Pons (tissue), 1 donor: ENCODE measurements around the gene CEP83.
"Not testable (repeated sequence)": the region's sequence is repeated elsewhere in the genome, so short reads cannot be mapped to it uniquely, and the experiment has no call there.

ENCODE experiments used
- DNase-seq: peaks from one replicate; pipeline ENCODE4 v3.0.0-alpha.2; 2016; ENCODE audit warnings: low spot score

CEP83 gene

DNA sequence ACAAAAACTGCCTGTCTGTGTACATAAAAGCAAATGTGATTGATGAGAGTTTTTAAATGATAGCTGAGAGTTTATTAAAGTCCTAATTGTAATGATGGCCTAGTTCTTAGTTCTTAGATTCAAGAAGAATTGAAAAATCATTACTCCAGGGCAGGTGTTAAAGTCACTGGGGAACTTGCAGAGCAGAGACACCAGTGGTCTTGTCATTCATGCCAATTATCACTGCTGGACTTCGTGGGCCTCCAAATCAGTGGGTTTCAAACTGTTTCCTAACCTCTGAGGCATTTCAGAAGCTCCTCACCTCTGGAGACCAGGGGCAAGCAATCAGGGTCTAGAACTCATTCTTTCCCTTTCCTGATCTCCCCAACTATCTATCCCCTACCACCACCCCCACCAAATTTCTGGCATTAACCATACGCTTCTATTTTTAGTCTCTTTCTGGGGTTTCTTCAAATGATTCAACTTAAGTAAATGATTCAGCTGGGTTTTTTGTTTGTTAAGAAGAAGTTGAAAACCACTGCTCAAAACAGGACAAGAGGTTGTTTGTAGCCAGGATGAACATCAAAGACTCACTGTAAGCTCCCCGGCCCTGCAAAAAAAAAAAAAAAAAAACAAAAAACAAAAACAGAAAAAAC, 80.1 kb downstream of the CEP83 start:
- no peak for DNase-seq

DNA sequence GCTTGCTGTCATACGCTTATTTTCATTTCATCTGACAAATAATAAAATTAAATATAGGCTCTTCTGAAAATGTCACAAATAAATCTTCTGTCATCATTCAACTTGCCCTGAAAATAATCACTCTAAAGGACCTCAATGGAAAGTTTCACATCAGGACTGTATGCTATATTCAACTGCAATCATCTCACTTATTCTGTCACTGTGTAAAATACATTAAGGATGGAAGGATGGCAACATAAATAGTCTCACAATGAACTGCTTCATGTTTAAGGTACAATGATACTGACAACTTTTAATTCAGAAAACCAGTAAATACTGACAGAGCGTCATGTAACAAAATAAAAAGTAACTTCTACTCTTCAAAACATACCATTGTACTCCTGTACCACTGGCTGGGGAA, 82.1 kb downstream of the CEP83 start:
- no peak for DNase-seq

DNA sequence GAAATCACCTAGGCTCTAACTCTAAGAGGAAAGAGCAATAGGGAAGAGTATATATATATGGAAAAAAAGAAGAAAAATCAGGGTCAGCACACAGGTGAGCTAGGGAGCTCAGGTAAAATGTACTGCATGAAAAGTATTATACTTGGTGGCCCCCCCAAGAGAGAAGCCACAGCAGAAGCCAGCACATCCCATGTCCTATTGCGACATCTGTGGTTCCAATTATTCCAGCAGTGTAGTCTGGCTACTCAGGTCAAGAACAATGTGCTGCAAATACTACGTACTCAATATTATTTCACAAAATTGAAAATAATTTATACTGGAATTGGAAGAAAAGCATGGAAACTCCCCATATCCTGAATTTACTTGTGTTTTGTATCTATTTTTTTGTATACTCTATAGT, 85.5 kb downstream of the CEP83 start:
- DNase-seq = no peak

DNA sequence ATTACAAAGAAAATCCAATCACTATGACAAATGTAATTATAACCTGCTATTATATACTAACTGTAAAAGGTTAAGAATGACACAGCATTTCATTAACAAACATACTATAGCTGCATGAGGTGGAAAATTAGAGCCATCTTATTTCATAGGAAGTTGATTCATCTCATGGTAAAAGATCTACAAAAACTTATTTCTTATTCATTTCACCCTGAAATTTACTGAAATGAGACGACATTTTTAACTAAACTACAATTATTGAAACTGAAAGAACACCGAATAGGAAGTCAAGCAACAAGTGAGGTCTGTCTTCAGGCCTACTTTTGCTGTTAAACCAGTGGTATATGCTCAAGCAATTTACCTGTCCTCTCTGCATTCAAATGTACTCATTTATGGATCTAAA, 87.2 kb downstream of the CEP83 start:
- DNase-seq = no peak

DNA sequence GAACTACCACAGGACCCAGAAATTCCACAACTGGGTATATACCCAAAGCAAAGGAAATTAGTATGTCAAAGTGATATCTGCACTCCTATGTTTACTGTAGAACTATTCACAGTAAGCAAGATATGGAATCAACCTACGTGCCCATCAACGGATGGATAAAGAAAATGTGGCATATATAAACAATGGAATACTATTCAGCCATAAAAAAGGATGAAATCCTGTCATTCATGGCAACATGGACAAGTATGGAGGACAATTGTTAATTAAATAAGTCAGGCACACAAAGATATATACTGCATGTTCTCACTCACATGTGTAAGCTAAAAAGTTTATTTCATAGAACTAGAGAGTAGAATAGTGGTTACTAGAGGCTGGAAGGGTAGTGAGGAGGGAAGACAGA, 97.0 kb downstream of the CEP83 start:
- DNase-seq = no peak

DNA sequence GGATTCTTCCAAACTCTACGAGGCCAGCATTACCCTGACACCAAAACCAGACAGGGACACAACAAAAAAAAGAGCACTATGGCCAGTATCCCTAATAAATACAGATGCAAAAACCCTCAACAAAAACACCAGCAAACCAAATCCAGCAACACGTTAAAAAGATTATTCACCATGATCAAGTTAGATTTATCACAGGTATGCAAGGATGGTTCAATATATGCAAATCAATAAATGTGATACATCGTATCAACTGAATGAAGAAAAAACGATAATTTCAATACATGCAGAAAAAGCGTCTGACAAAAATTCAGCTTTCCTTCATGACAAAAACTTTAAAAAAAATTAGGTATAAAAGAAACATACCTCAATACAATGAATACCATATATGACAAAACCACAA, 99.9 kb downstream of the CEP83 start:
- no peak for DNase-seq

DNA sequence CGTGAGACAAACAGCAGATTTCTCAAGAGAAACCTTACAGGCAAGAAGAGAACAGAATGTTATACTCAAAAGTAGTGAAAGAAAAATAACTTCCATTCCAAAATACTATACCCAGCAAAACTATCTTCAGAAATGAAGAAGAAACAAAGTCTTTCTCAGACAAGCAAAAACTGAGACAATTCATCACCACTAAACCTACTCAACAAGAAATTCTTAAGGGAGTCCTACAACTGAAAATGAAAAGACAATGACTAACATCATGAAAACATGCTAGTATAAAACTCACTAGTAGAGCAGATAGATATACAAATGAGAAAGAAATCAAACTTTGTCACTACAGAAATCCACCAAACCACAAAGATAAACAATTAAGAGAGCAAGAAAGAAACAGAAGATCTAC, 106.5 kb downstream of the CEP83 start:
- no peak for DNase-seq

DNA sequence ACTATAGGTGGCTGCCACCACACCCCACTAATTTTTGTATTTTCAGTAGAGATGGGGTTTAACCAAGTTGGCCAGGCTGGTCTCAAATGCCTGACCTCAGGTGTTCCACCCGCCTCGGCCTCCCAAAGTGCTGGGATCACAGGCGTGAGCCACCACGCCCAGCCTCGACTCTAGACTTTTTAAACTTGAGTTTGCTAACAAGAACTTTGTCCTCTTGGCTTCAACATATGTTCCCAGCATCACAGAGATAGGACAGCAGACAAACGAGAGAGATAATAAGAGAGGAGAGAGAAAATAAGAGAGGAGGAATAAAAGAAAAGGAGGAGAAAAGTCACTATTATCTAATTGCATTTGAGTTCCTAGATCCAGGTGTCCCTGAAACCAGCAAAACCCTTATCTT, 119.1 kb downstream of the CEP83 start:
- DNase-seq = no peak

DNA sequence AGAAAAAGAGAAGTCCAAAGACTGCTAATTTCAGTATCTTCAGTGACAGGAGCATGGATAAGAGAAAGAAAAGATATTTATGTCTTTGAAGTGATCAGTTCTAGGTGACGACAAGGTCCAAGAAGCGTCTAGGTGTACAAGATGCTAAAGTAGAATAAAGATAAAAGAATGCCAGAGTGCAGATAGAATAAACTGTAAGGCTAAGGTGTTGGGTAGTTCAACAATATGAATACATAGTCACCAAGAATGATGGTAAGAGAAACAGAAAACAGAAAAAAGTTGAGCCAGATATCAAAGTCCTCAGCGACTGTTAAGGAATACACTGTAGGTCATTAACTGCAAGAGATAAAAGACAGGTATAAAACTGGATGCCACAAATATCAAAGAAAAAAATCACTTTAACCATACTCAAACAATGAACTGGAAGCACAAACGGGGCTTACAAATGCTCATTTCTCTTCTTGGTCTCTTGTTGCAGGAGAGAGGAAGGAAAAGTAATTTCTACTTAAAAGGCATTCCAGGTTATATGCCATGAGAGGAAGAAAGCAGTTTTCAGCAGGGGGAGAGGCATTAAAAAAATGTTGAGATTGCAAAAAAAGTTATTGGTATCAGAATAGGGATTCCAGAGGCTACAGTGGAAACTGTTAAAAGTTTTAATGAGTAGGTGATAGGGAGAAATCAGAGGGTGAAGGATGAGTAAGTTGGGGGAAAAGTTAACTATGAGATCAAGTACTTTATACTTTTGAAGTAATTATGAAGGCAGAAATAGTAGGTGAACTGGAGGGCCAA, 121.5 kb downstream of the CEP83 start:
- no peak for DNase-seq

DNA sequence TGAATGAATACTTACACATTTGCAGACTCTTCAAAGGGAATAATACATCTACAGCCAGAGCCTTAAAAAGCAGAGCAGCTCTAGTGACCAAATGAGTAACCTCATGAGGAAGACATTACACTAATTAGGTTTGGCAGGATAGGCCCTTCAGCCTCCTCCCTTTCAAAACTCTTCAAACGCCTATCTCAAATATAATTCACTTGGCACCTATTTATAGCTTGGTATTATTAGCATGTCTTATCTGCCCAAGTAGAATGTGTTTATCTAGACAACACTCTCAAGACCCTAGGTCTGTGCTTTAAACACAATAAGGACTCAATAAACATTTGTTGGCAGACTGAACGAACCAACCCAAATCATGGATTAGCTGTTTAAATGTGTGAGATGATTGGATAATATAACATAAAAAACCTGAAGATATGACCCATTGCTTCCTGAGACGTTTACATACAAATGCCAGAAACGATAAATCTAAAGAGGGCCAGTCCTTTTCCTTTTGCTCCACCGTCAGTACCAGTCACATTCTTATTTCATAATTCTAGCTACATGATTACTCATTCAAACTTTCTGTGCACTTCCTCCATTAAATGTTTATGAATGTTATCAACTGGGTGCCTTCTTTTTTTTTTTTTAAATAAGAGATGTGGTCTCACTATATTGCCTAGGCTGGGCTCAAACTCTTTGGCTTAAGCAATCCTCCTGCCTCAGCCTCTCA, 123.3 kb downstream of the CEP83 start:
- DNase-seq = no peak

DNA sequence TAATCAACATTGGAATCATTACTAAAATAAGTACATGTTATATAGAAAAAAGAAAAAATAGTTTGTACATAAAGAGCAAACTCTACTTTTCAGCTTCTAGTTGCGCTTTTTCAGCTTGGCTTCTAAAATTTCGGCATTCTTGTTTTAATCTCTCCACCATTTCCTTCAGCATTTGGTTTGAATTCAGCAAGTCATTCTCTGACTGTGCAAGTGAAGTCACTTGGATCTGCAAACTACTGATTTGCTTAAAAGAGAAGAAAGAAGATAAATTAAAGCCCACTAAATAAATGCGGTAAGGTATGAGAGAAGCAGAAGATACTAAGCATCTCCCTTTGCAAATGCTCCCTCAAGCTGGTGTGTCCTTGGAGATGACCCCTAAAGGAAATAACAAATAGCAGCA, 126.3 kb downstream of the CEP83 start:
- no peak for DNase-seq

DNA sequence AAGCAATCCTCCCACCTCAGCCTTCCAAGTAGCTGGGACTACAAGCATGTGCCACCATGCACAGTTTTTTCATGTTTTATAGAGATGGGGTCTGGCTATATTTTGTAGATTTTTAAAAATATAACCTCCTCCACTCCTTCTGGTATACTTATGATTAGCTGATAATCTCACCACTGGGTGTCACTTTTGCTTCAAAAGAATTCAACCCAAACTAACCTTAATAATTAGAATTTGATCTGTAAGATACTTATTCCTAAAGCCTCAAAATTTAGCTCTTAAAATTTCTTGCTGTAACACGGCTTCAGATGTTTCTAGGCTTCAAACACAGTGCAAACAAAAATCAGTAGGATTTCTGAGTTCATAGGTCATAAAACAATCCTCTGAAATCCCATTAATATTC, 130.3 kb downstream of the CEP83 start:
- DNase-seq = no peak

DNA sequence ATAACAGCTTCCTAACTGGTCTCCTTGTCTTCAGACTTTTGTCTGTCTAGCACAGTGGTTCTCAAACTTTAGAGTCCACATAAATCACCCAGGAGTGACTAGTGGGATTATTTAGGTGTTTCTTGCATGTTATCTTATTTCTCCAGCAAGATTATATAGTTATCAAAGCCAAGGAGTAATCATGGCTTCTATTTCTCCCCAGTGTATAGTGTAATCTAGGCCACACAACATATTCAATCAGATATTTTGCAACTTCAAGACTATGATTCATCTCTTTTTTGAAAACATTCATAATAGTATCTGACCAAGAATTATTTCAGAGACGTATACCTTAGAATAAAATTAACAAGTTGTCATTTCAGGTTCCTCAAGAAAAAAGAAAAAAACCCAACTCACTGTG, 131.9 kb downstream of the CEP83 start:
- no peak for DNase-seq

DNA sequence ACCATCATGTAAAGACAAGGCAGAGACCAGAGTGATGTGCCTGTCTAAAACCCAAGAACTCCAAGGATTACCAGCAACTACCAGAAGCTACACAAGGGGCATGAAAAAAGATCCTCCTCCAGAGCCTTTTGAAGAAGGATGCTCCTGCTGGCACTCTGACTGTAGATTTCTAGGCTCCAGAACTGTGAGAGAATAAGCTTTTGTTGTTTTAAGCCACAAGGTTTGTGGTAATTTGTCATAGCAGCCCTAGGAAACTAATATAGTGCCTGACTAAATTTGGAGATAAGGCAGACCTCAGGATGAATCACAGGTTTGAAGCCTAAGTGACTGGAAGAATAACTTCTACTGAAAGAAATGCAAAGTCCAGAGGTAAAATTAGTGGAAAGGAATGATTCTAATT, 132.9 kb downstream of the CEP83 start:
- no peak for DNase-seq

DNA sequence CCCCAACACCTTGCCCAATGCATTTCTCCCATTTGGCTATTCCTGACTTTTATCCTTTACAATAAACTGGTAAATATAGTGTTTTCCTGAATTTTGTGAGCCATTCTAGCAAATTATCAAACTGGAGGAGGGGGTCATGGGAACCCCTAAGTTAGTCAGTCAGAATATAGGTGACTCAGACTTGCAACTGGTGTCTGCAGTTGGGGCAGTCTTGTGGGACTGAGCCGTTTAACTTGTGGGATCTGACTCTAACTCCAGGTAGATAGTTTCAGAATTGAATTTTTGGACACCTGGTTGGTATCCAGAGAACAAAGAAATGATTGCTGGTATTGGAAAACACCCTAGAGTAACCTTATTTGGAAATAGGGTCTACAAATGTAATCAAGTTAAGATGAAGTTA, 133.4 kb downstream of the CEP83 start:
- no peak for DNase-seq

DNA sequence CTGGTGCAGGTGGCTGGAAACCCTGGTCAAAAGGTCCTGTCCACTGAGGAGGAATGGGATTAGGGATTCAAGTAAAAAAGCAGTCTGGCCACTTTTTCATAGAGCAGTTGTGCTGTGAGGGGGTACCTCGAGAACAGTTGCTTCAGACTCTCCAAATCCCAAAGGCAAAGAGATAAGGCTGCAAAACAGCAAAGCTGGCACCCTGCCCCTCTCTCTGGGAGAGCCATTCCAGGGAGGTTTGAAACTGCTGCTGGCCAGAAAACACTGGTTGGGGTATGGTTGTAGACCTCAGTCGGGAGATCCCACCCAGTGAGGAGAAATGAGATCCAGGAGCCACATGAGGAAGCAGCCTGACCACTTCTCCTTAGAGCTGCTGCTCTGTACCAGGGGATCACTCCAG, 137.3 kb downstream of the CEP83 start:
- no peak for DNase-seq

DNA sequence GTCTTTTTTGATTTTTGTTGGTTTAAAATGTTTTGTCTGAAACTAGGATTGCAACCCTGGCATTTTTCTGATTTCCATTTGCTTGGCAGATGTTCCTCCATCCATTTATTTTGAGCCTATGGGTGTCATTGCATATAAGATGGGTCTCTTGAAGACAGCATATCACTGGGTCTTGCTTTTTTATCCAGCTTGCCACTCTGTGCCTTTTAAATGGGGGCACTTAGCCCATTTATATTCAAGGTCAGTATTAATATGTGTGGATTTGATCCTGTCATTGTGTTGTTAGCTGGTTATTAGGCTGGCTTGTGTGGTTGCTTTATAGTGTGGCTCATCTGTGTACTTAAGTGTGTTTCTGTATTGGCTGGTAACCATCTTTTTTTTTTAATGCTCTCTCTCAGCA, 139.6 kb downstream of the CEP83 start:
- no peak for DNase-seq

DNA sequence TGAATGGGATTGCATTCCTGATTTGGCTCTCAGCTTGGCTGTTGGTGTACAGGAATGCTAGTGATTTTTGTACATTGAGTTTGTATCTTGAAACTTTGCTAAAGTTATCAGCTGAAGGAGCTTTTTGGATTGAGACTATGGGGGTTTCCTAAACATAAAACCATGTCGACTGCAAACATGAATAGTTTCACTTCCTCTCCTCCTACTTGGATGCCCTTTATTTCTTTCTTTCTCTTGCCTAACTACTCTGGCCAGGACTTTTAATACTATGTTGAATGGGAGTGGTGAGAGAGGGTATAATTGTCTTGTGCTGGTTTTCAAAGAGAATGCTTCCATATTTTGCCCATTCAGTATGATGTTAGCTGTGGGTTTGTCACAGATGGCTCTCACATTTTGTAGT, 141.5 kb downstream of the CEP83 start:
- no peak for DNase-seq

DNA sequence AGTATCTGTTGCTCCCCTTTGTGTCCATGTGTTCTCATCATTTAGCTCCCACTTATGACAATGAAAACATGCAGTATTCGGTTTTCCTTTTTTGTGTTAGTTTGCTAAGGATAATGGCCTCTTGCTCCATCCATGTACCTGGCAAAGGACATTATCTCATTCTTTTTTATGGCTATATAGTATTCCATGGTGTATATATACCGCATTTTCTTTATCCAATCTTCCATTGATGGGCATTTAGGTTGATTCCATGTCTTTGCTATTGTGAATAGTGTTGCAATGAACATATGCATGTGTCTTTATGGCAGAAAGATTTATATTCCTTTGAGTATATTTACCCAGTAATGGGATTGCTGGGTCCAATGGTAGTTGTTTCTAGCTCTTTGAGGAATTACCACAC, 143.1 kb downstream of the CEP83 start:
- not testable (repeated sequence) for DNase-seq

DNA sequence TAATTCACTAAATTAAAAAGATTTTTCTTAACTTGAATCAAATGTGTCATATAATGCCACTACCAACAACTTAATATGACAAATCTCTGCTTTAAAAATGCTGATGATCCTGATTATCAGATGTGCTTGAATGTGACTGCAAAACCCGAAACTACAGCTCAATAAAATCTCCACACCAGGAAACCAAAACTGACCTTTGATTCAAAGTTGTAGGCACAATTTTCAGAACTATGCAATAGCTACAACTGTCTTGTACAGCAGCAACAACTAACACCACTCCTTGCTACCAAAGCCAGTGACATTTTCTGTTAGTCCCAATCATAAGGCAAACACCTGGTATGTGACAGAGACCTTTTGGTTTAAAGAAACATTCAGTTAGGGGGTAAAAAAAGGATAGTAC, 147.3 kb downstream of the CEP83 start:
- DNase-seq = no peak

DNA sequence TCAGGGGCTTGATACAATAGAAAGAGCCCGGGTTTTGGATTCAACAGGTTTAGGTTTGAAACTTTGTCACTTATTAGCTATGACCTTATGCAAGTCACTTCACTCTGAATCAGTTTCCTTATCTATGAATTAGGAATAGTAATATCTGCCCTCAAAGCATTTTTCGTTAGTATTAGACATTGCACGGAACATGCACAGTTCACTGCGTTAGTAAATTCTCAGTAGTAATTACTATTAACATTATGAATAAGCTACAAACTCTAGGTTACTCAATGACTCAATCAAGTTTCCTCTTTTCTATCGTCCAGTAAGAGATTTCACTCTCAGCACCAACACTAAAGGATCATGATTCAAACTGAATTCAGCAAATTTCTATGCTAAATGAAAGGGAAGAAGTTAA, 150.3 kb downstream of the CEP83 start:
- no peak for DNase-seq

DNA sequence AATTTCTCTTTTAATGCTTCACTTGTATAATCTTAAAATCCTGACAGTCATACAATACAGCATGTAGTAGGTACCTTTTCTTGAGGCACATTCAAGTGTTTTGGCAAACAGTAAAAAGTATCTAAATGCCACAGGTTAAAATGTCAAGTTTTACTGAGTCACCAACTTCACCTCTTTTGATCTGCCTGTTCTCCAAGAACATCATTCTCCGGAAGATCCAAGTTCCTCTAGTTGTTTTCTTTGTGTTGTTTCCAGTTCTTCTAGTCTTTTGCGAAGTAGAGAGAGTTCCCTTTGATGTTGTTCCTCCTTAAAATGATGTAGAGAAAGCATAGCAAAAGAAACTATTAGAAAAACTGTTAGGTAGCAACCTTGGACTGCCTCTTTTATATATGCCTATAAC, 151.1 kb downstream of the CEP83 start:
- DNase-seq = no peak
